MM.1S (cell line): ENCODE data around the gene ZFPM1.

ENCODE experiments used
- EZH2 ChIP-seq: fragments of 300-600 bp; sonication (generic); optimal IDR thresholded peaks from 2 replicates; pipeline ENCODE3; 2017; ENCODE audit warnings: low read depth, mild to moderate bottlenecking, antibody characterized with exemption, low read length, mixed read lengths
- TF ChIP-seq, protein P1 (sequence below): fragments of 300-600 bp; sonication (generic); IDR thresholded peaks from 2 replicates; pipeline ENCODE4 v1.5.1; 2016; ENCODE audit warnings: antibody characterized with exemption, low read length, mixed read lengths

DNA sequence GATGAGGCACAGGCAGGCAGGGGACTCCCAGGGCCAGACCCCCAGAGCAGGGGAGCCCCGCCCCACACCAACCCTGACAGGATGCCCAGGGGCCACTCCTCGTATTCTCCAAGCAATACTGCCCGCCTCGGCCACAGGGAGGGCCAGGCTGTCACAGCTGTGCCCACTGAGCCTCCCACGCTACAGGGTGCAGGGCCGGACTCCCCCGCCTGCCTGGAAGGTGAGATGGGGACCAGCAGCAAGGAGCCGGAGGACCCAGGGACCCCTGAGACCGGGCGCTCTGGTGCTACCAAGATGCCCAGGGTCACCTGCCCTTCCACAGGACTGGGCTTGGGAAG is 18.8 kb upstream of the ZFPM1 start:
- TF ChIP-seq, protein P1, sequence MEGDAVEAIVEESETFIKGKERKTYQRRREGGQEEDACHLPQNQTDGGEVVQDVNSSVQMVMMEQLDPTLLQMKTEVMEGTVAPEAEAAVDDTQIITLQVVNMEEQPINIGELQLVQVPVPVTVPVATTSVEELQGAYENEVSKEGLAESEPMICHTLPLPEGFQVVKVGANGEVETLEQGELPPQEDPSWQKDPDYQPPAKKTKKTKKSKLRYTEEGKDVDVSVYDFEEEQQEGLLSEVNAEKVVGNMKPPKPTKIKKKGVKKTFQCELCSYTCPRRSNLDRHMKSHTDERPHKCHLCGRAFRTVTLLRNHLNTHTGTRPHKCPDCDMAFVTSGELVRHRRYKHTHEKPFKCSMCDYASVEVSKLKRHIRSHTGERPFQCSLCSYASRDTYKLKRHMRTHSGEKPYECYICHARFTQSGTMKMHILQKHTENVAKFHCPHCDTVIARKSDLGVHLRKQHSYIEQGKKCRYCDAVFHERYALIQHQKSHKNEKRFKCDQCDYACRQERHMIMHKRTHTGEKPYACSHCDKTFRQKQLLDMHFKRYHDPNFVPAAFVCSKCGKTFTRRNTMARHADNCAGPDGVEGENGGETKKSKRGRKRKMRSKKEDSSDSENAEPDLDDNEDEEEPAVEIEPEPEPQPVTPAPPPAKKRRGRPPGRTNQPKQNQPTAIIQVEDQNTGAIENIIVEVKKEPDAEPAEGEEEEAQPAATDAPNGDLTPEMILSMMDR = no peak
- TF ChIP-seq EZH2 = no peak
